Kidney (tissue), 14 donors: ENCODE results near the gene ENPP6. TPM values are rescaled to one million over a fixed set of nuclear protein-coding genes. Genes with fewer than 3 reads are reported as not detected.

Source experiments
- DNase-seq, 5 donors: peaks; one replicate each; pipeline ENCODE4 v3.0.0-alpha.2; 2013 to 2020
- FAIRE-seq: peaks from 2 replicates; lab custom pipeline; 2012; peaks lifted over from hg19 to GRCh38; lab: Jason Lieb, UNC
- H3K27ac ChIP-seq, 2 donors: one replicate each; pipeline ENCODE4 v1.7.0; 2013; ENCODE audit warnings: low read depth in 2 of 2, low read length in 2 of 2, inconsistent platforms in 1 of 2
- H3K27me3 ChIP-seq: one replicate; pipeline ENCODE4 v1.7.1; 2013; ENCODE audit warnings: low read length, inconsistent platforms; ENCODE audit not compliant: control insufficient read depth, insufficient read depth
- H3K36me3 ChIP-seq, 3 donors: one replicate each; pipeline versions ENCODE4 v1.7.0 to v1.7.1; 2013; ENCODE audit warnings: low read length in 3 of 3, control low read depth in 1 of 3, inconsistent platforms in 1 of 3; ENCODE audit not compliant: insufficient read depth in 3 of 3, control insufficient read depth in 2 of 3
- H3K4me1 ChIP-seq, 3 donors: one replicate each; pipeline versions ENCODE4 v1.7.0 to v1.7.1; 2013; ENCODE audit warnings: low read length in 3 of 3, inconsistent platforms in 1 of 3, low read depth in 1 of 3; ENCODE audit not compliant: control insufficient read depth in 2 of 3, insufficient read depth in 2 of 3
- H3K4me3 ChIP-seq, 3 donors: one replicate each; pipeline versions ENCODE4 v1.7.0 to v1.8.1; 2013; ENCODE audit warnings: low read length in 3 of 3, control low read depth in 1 of 3, inconsistent platforms in 1 of 3
- H3K9ac ChIP-seq, 3 donors: one replicate each; pipeline versions ENCODE4 v1.7.0 to v1.7.1; 2013; ENCODE audit warnings: low read length in 3 of 3, control low read depth in 1 of 3, inconsistent platforms in 1 of 3
- H3K9me3 ChIP-seq, 3 donors: one replicate each; pipeline versions ENCODE4 v1.7.0 to v1.7.1; 2013; ENCODE audit warnings: low read length in 3 of 3, control low read depth in 1 of 3, inconsistent platforms in 1 of 3; ENCODE audit not compliant: control insufficient read depth in 2 of 3, insufficient read depth in 1 of 3
- intact Hi-C: fragments of 100-400 bp; cut with DNase I; formaldehyde crosslinking; loops from one replicate; pipeline ENCODE4 v1.11.1; 2022
- polyA plus RNA-seq: library from polyadenylated mRNA; stranded (reverse); fragments of 350-450 nt; fragmentation: Illumina TruSeq; extraction: RNeasy Lipid Tissue Mini Kit (QIAGEN cat#74804); gene quantifications from one replicate; pipeline ENCODE4 v1.2.3, GENCODE V29; 2014; ENCODE audit warnings: low read depth, low replicate concordance; ENCODE audit not compliant: insufficient read depth
- total RNA-seq: library from RNA; stranded (reverse); fragmentation: NEBNext Ultra II Directional; extraction: Animal tissue kit (Norgen Biotek cat#: 25700); gene quantifications from one replicate; pipeline ENCODE4 v1.2.1, GENCODE V29; 2021
- TF ChIP-seq, protein P1 (sequence below): IDR thresholded peaks from 3 replicates; pipeline ENCODE4 v1.5.1; 2012; ENCODE audit warnings: mild to moderate bottlenecking, moderate library complexity, borderline replicate concordance; ENCODE audit not compliant: insufficient read depth; ENCODE audit errors: extremely low read depth
- donor health status: control.
- donor health status: control.
- donor health status: control.
- donor health status: control.
- donor health status: control.
- donor health status: DM: yes; HTN: yes; CAD: no.
- donor health status: Normal renal cell carcinoma (clear cell type).

Gene ENPP6
- total and polyA plus RNA-seq, 2 donors from 2014 or later, result 0.91 to 7.2 TPM

DNA sequence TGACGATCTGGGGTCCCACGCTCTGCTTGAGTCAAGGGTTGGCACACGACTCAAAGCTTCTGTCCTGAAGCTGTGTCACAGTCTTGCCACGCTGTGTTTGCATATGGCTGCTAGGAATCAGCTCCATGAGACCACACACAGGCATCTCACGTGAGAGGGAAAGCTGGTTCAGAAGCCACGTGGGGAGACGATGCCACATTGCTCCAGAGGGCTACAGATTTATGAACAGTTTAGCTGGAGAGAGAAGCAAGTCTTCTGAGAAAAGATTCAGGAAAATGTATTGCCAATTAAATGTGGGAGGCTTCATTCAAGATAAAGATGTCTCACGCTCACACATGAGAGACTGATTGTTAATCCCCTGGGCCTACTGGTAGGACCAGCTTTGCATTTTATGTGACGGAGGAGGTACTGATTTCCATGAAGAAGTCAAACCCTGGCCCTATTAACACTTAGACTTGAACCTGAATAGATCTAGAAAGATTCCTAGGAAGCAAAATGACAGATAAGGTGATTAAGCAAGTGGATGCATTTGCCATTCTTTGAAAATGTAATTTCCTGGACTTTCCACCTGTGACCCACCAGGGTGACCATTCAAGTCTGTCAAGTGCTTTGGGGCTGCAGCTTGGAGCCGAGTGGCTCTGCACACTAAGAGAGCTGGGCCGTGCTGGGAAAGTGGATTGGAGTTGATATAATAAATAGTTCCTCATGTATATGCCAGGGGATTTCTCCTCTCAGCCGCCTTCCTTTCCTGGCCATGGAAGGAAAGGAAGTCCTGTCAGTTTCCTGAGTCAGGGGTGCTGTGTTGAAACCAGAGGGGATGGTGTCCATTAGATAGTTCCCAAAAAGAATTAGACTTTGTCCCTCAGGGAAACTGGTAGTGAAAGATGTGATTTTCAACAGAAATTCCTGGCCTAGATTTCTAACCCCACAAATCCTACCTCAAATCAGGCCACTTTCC, 29.0 kb downstream of the ENPP6 start:
- no peak overlapping the region for H3K4me3 ChIP-seq
- no peaks in the 10 kb centered on the region for H3K27me3 ChIP-seq
- no peak overlapping the region for H3K27ac ChIP-seq
- no peaks in the 10 kb centered on the region for H3K9me3 ChIP-seq
- H3K36me3 ChIP-seq, result no peaks in the 10 kb centered on the region
- no peak overlapping the region for H3K9ac ChIP-seq
- TF ChIP-seq, protein P1, sequence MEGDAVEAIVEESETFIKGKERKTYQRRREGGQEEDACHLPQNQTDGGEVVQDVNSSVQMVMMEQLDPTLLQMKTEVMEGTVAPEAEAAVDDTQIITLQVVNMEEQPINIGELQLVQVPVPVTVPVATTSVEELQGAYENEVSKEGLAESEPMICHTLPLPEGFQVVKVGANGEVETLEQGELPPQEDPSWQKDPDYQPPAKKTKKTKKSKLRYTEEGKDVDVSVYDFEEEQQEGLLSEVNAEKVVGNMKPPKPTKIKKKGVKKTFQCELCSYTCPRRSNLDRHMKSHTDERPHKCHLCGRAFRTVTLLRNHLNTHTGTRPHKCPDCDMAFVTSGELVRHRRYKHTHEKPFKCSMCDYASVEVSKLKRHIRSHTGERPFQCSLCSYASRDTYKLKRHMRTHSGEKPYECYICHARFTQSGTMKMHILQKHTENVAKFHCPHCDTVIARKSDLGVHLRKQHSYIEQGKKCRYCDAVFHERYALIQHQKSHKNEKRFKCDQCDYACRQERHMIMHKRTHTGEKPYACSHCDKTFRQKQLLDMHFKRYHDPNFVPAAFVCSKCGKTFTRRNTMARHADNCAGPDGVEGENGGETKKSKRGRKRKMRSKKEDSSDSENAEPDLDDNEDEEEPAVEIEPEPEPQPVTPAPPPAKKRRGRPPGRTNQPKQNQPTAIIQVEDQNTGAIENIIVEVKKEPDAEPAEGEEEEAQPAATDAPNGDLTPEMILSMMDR, result no peak
- FAIRE-seq (no peak), DNase-seq (no peak)
- H3K4me1 ChIP-seq, result no peaks in the 10 kb centered on the region
- intact Hi-C loops, result no loop called here

DNA sequence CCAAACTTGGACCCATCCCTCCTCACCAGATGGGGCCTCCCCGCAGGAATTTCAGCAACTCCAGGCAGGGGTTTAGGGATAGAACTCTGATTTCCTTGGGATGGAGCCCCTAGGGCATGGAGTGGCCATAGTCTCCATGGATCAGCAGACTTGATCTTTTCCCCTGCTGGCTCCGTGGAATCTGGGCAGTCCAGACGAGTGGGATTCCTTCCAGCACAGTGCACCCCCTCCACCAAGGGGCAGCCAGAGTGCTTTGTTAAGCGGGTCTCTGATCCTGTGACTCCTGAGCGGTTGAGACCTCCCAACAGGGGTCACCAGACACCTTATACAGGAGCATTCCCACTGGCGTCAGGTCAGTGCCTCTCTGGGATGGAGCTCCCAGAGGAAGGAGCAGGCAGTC, 40.4 kb downstream of the ENPP6 start:
- Histone ChIP-seq H3K9ac (no peak overlapping the region), H3K27me3 (no peaks in the 10 kb centered on the region), H3K27ac (no peak overlapping the region), H3K36me3 (no peaks in the 10 kb centered on the region), H3K4me3 (no peak overlapping the region), H3K4me1 (no peaks in the 10 kb centered on the region), H3K9me3 (no peaks in the 10 kb centered on the region)
- no peak for FAIRE-seq
- no peak for DNase-seq
- TF ChIP-seq, protein P1, result no peak
- intact Hi-C loops, result no loop called here

DNA sequence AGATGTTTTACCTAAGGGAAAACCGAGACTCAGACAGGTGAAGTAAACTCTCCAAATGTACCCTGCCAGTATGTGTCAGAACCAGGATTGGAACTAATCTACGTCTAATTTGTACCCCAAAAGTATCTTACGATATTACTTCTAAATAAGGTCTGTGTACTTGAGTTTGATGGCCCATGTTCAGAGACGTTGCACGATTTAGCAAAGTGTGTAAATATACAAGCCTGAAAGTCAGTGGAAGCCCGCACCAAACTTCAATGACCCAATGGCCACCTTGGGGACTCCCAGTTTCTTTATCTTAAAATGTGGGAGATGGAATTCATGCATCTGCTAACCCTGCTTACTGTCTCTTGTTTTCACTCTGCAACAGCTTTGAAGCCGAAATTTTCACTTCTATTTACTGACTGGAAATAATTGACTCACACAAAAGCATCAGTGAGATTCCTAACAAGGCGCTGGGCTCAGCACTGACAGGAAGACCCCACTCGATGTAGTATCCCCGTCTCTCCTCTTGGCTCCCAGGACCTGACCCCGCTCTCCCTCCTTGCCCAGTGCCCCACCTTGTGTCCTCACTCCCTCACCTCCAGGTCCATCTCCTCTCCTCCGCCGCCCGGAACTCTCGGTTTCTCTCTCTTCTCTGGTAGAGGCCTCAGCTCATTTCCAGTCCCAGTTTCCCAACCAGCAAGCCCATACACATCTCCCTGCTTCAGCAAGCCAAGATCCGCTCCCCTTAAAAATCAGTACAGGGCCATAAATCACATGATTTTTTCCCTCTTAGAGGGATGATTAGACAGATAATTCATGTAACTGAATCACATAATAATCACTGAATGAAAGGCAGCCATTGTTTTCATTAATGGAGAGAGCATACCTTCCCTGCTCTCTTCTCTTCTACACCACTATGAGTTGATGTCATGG, 42.8 kb downstream of the ENPP6 start:
- Histone ChIP-seq H3K27ac (no peak overlapping the region), H3K4me3 (no peak overlapping the region), H3K4me1 (no peaks in the 10 kb centered on the region), H3K9me3 (no peaks in the 10 kb centered on the region), H3K27me3 (no peaks in the 10 kb centered on the region), H3K36me3 (no peaks in the 10 kb centered on the region), H3K9ac (no peak overlapping the region)
- FAIRE-seq (no peak), DNase-seq (no peak)
- TF ChIP-seq, protein P1, result no peak
- intact Hi-C loops, result no loop called here
